Stomach (tissue), 9 donors: ENCODE data around the gene TEDC2. TPM values are rescaled to one million over a fixed set of nuclear protein-coding genes. Genes with fewer than 3 reads are reported as not detected.
A peak's percentile ranks its signal among the peaks of the same experiment; 100 is the strongest.

Source experiments
- DNase-seq, 2 donors: peaks; one replicate each; pipeline versions ENCODE4 v3.0.0 to v3.0.0-alpha.2; 2013 to 2019
- H3K27ac ChIP-seq, 5 donors: fragments of 200-600 bp in 4 of 5; sonication (generic) in 4 of 5; one replicate each; pipeline ENCODE4 v1.5.1; 2013 to 2019; ENCODE audit warnings: mild to moderate bottlenecking in 1 of 5, moderate library complexity in 1 of 5
- H3K27me3 ChIP-seq, 3 donors: fragments of 200-600 bp; sonication (generic); one replicate each; pipeline ENCODE4 v1.5.1; 2017 to 2019; ENCODE audit warnings: mixed run types in 1 of 3
- H3K36me3 ChIP-seq, 4 donors: fragments of 200-600 bp; sonication (generic); 1 replicate in 3 of 4; 2 replicates in 1 of 4; pipeline ENCODE4 v1.5.1; 2016 to 2019
- H3K4me1 ChIP-seq, 4 donors: fragments of 200-600 bp; sonication (generic); one replicate each; pipeline ENCODE4 v1.5.1; 2016 to 2019
- H3K4me3 ChIP-seq, 4 donors: fragments of 200-600 bp; sonication (generic) in 3 of 4; one replicate each; pipeline ENCODE4 v1.5.1; 2016 to 2019; ENCODE audit warnings: mild to moderate bottlenecking in 1 of 4
- H3K9me3 ChIP-seq, 4 donors: fragments of 200-600 bp; sonication (generic); one replicate each; pipeline ENCODE4 v1.5.1; 2016 to 2019
- CTCF ChIP-seq, 7 experiments: fragments of 450-650 bp in 4 of 7; fragments of 200-600 bp in 3 of 7; sonication (generic) in 3 of 7; IDR thresholded peaks; one replicate each; pipeline ENCODE4 v1.5.1; 2016 to 2019; ENCODE audit warnings: antibody characterized with exemption in 7 of 7, control low read depth in 2 of 7, mild to moderate bottlenecking in 1 of 7
- EP300 ChIP-seq: sonication (generic); formaldehyde crosslinking; IDR thresholded peaks from one replicate; pipeline ENCODE4 v1.6.1; 2017; ENCODE audit warnings: antibody characterized with exemption
- POLR2A ChIP-seq, 4 donors: fragments of 450-650 bp; IDR thresholded peaks; one replicate each; pipeline ENCODE4 v1.6.1; 2016; ENCODE audit warnings: antibody characterized with exemption in 4 of 4, control low read depth in 2 of 4, mild to moderate bottlenecking in 1 of 4, moderate library complexity in 1 of 4
- POLR2AphosphoS5 ChIP-seq, 3 donors: sonication (generic); formaldehyde crosslinking; IDR thresholded peaks; one replicate each; pipeline ENCODE4 v1.6.1; 2016; ENCODE audit warnings: antibody characterized with exemption in 3 of 3
- WGBS, 5 donors: extraction: QIAGEN DNeasy Blood & Tissue Kit in 3 of 5; methylation state at CpG; one replicate each; pipeline versions ENCODE4 v1.1.5 to v1.1.7; 2013 to 2018; 5-methylcytosine and 5-hydroxymethylcytosine counted together
- intact Hi-C: fragments of 100-400 bp; cut with DNase I; formaldehyde crosslinking; loops from one replicate; pipeline ENCODE4 v1.15.1; 2023; ENCODE audit warnings: low total_unique reads
- polyA plus RNA-seq, 3 donors: library from polyadenylated mRNA; stranded (reverse); fragments of 200-250 nt; gene quantifications; one replicate each; pipeline ENCODE4 v1.2.3, GENCODE V29; 2013
- total RNA-seq, 5 donors: library from RNA; depleted of rRNA; stranded (reverse); fragments of >200 nt; gene quantifications; one replicate each; pipeline versions ENCODE4 v1.1.0 to v1.2.3, GENCODE V29; 2014 to 2016
- donor health status: healthy with polysubstance abuse.
- donor health status: Bipolar disorder and iron deficiency.
- donor health status: healthy.

TEDC2 gene
- total and polyA plus RNA-seq, 8 donors = 1.3 to 3.8 (median 2.7) TPM; not detected in 3

- 73 to 87% (median 81%) methylated on average over 20 to 33 of the region's 33 CpGs for WGBS, 5 donors
- Histone ChIP-seq H3K4me3 (no peak overlapping the region), H3K9me3 (no peaks in the 10 kb centered on the region), H3K4me1 (peaks cover 19 to 53% (median 37%) of the 10 kb centered on the region in 4 donors), H3K36me3 (peaks cover 0 to 20% (median 10%) of the 10 kb centered on the region in 4 donors), H3K27ac (no peak overlapping the region), H3K27me3 (no peaks in the 10 kb centered on the region)
- DNase-seq = no peak
- TF ChIP-seq POLR2AphosphoS5 (IDR thresholded peaks at IDR 0.05) (no peak), POLR2A (IDR thresholded peaks at IDR 0.05) (no peak), EP300 (no peak), CTCF (IDR thresholded peaks at IDR 0.05) (no peak)
- intact Hi-C loops = no loop called here
These were observed 26.1 kb downstream of the TEDC2 start for GRCh38 chr16:2485811-2486507.

GRCh38 chr16:2486645-2487516, 27.0 kb downstream of the TEDC2 start:
- H3K4me3 ChIP-seq = peak overlapping the region in 1 of 4 donors; percentile 22
- H3K27me3 ChIP-seq = no peaks in the 10 kb centered on the region
- WGBS, 5 donors = 39 to 48% (median 45%) methylated on average over 29 of the region's 29 CpGs
- peaks cover 0 to 25% (median 10%) of the 10 kb centered on the region in 4 donors for H3K36me3 ChIP-seq
- TF ChIP-seq CTCF (IDR thresholded peaks at IDR 0.05) = peak in 3 of 7 experiments; percentile 24 to 54 (median 27)
- no peak for TF ChIP-seq POLR2A (IDR thresholded peaks at IDR 0.05)
- TF ChIP-seq EP300 = no peak
- TF ChIP-seq POLR2AphosphoS5 (IDR thresholded peaks at IDR 0.05) = peak in 1 of 3 donors; percentile 37
- H3K4me1 ChIP-seq = peaks cover 19 to 45% (median 33%) of the 10 kb centered on the region in 4 donors
- peak overlapping the region in 2 of 5 donors; percentile 1 to 35 for H3K27ac ChIP-seq
- intact Hi-C loops = no loop called here
- no peaks in the 10 kb centered on the region for H3K9me3 ChIP-seq
- peak; percentile 81 to 82 for DNase-seq

GRCh38 chr16:2487517-2487842, 27.6 kb downstream of the TEDC2 start:
- Histone ChIP-seq H3K36me3 (peaks cover 0 to 25% (median 10%) of the 10 kb centered on the region in 4 donors), H3K4me3 (no peak overlapping the region), H3K9me3 (no peaks in the 10 kb centered on the region), H3K27me3 (no peaks in the 10 kb centered on the region), H3K27ac (peak overlapping the region in 2 of 5 donors; percentile 1 to 35), H3K4me1 (peaks cover 19 to 40% (median 28%) of the 10 kb centered on the region in 4 donors)
- intact Hi-C loops = no loop called here
- 61 to 75% (median 68%) methylated on average over 8 of the region's 8 CpGs for WGBS, 5 donors
- TF ChIP-seq POLR2AphosphoS5 (IDR thresholded peaks at IDR 0.05) (no peak), EP300 (no peak), CTCF (IDR thresholded peaks at IDR 0.05) (no peak), POLR2A (IDR thresholded peaks at IDR 0.05) (no peak)
- DNase-seq = no peak

GRCh38 chr16:2487903-2488531, 28.1 kb downstream of the TEDC2 start:
- peaks cover 0 to 25% (median 10%) of the 10 kb centered on the region in 4 donors for H3K36me3 ChIP-seq
- intact Hi-C loops = no loop called here
- WGBS, 5 donors = 77 to 87% (median 83%) methylated on average over 15 of the region's 15 CpGs
- H3K4me1 ChIP-seq = peaks cover 17 to 35% (median 24%) of the 10 kb centered on the region in 4 donors
- TF ChIP-seq POLR2A (IDR thresholded peaks at IDR 0.05) (no peak), POLR2AphosphoS5 (IDR thresholded peaks at IDR 0.05) (no peak), CTCF (IDR thresholded peaks at IDR 0.05) (no peak), EP300 (no peak)
- H3K9me3 ChIP-seq = no peaks in the 10 kb centered on the region
- no peak for DNase-seq
- H3K27ac ChIP-seq = no peak overlapping the region
- no peak overlapping the region for H3K4me3 ChIP-seq
- H3K27me3 ChIP-seq = no peaks in the 10 kb centered on the region
